Testis (tissue), 2 donors: ENCODE results near the gene CLNK.

Source experiments
- CTCF ChIP-seq, 3 experiments: fragments of 450-650 bp in 2 of 3; fragments of 200-600 bp in 1 of 3; sonication (generic) in 1 of 3; IDR thresholded peaks; one replicate each; pipeline ENCODE4 v1.5.1; 2016 to 2019; ENCODE audit warnings: antibody characterized with exemption in 3 of 3, mild to moderate bottlenecking in 2 of 3, moderate library complexity in 1 of 3
- POLR2A ChIP-seq: fragments of 450-650 bp; IDR thresholded peaks from one replicate; pipeline ENCODE4 v1.6.1; 2017; ENCODE audit warnings: antibody characterized with exemption, mild to moderate bottlenecking, moderate library complexity

DNA sequence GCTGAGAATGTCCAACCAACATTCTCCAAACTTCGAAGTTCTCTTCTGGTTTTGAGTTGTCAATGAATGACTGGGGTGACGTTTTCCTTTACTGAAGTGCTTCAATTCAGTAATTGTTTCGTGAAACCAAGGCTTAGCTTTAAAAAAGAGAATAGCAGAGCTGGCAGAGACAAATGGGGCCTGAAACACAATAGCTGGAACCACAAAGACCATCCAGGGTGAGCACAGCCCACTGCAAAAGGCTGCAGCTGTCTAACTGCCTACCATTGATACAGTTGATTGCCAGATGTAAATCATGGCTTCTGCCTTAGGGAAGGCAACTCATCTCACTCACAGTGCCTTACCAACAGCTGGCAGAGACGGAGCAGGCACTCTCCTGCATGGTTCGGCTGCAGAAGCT lies 148.7 kb downstream of the CLNK start:
- TF ChIP-seq CTCF (IDR thresholded peaks at IDR 0.05) (no peak), POLR2A (no peak)
